OCI-LY1 (cell line): ENCODE results near the gene CUBN.

ENCODE experiments used
- CTCF ChIP-seq: fragments of 200-600 bp; sonication (generic), shearing (Covaris generic); IDR thresholded peaks from 2 replicates; pipeline ENCODE4 v1.5.1; 2017; ENCODE audit warnings: mild to moderate bottlenecking, antibody characterized with exemption, low read length, moderate library complexity, mixed read lengths
- EZH2 ChIP-seq: fragments of 200-600 bp; sonication (generic), shearing (Covaris generic); IDR thresholded peaks from 2 replicates; pipeline ENCODE4 v1.8.0; 2017; ENCODE audit warnings: borderline replicate concordance, mixed run types, mild to moderate bottlenecking, antibody characterized with exemption, low read length, moderate library complexity, mixed read lengths

- no peak for TF ChIP-seq CTCF
- no peak for TF ChIP-seq EZH2
Observed at GRCh38 chr10:17003651-17004286, 125.8 kb downstream of the CUBN start.
